Astrocyte (in vitro differentiated cells and primary cell): ENCODE measurements around the gene MBP.

Experiments used
- CTCF ChIP-seq: IDR thresholded peaks from 2 replicates; pipeline ENCODE4 v1.5.1; 2011; ENCODE audit warnings: low read depth, mild to moderate bottlenecking, inconsistent platforms, low read length, moderate library complexity; ENCODE audit not compliant: insufficient read depth
- EZH2 ChIP-seq: IDR thresholded peaks from 2 replicates; pipeline ENCODE4 v1.6.1; 2012; ENCODE audit warnings: mild to moderate bottlenecking, low read length, inconsistent platforms; ENCODE audit not compliant: insufficient read depth

- TF ChIP-seq CTCF (no peak), EZH2 (no peak)
Measured at GRCh38 chr18:76992226-76993084, 140.1 kb downstream of the MBP start.
